8988T (cell line): Measurements from ENCODE around the gene SLC6A17.

Experiments used
- DNase-seq: peaks from one replicate; pipeline ENCODE4 v3.0.0; 2011

The SLC6A17 gene

GRCh38 chr1:110223581-110223980 is 73.3 kb downstream of the SLC6A17 start:
- no peak for DNase-seq

DNA sequence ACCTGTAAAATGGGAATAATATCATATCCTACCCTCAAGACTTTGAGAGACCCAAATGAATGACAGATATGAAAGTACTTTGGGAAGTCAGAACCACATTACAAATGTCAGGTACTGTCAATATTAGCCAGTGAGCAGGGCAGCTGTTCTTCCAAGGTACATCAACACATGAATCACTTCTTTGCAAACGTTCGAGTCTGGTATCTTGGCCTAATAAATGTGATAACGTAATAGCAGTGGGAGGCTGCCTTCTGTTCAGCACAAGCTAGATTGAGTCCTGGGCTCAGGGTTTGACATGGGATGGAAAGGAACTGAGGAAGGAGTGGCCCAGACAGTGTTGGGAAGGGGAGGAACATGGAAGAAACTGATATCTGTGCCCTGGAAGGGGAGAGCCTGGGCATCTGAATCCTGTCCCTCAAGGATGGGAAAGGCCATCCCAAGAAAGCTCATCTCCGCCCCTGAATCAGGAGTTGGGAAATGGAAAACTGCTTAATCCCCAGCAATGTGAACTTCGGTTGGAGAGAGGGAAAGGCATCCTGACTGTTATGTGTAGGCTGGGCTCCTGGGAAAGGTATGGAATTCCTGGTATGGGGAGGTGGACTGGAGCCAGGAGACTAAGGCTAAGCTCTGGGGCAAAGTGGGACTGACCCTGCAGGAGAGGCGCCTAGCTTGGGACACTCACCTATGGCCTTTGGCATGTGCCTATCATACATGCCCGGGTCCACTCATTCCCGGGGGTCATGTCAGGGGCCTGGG is 74.1 kb downstream of the SLC6A17 start:
- DNase-seq, result no peak

- DNase-seq, result no peak
Observed at GRCh38 chr1:110225212-110225611, 74.9 kb downstream of the SLC6A17 start.

- DNase-seq, result no peak
Observed at GRCh38 chr1:110225756-110226404, 75.6 kb downstream of the SLC6A17 start.

DNA sequence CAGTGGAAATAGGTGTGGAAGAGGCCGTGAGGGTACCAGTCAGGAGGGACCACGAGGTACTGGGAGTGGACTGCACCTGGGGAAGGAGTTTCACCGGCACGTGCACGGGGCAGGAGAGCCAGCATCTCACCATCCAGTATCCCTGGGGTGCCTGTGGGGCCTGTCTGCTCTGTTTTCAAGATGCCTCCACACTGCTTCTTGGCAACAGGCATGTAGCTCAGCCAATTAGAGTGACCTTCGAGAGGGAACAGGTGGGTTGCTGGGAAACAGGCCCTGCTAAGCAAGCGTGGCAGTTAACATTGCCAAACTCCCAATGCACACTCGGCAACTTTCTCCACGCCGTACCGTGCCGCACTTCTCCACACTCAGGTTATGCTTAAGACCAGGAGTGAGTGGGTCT is 77.5 kb downstream of the SLC6A17 start:
- DNase-seq, result no peak

- DNase-seq, result no peak
Observed at GRCh38 chr1:110228381-110228780, 78.1 kb downstream of the SLC6A17 start.

- DNase-seq, result no peak
Observed at GRCh38 chr1:110228869-110229268, 78.6 kb downstream of the SLC6A17 start.

DNA sequence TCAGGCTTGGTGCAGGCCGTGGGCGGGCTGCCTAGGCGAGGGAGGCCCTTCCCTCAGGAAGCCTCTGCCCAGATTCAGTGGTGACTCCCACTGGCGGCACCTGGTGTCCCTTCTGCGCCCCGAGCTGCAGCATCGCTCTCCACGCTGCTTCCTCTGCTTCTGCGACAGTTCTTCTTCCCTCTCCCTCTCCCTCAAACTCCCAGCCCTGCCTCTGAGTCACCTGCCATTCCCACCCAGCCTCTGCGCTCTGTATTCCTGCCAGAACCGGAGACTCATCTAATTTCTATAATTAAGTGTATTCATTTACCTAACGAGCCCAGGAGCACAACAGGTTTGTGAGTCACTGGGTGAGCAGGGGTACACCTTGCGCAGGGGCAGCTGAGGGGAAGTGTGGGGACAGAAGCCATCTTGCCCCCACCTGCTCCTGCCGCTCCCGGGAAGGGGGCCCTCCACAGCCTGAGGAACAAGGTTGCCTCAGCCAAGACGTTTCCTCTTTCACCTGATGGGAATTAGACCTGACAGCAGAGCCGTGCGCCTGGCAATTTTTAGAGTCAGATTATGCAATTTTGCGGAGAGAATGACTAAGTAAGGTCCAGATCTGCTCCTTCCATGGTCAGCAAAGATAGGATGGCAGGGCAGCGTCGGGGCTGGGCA is 79.2 kb downstream of the SLC6A17 start:
- DNase-seq, result no peak

GRCh38 chr1:110230381-110231199 is 80.3 kb downstream of the SLC6A17 start:
- DNase-seq, result no peak

DNA sequence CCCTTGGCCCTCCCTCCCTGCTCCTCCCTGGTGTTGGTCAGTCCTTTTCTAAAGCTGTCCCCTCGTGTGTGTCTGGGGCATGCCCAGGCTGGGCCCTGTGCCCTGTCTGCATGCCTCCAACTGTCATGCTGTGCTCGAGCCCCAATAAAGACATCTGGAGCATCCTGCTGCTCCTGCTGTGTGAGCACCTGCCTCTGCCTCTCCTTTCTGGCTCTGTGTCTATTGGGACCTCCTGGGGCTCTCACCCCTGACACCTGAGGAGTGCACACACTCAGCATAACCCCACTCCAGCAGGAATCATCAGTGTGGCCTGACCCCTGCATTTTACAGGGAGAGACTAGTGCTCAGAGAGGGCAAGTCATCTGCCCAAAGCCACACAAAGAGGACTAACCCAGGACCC is 83.6 kb downstream of the SLC6A17 start:
- no peak for DNase-seq

DNA sequence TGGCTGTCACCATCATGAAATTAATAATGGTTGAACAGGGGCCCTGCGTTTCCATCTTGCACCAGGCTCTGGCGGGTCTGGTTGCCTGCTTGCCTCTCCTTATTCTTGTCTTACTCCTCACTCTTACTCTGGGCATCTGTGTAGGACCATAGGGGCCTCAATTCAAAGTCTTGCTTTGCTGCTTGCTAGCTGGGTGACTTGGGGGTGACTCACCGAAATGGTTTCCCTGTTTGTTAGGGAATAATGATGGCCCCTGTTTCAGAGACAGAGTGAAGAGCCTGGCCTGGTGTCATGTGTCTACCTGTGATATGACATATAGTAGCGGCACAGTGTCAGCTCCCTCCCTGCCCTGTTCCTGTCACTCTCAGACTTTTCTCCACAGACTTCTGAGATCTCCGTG is 84.4 kb downstream of the SLC6A17 start:
- DNase-seq, result no peak

DNA sequence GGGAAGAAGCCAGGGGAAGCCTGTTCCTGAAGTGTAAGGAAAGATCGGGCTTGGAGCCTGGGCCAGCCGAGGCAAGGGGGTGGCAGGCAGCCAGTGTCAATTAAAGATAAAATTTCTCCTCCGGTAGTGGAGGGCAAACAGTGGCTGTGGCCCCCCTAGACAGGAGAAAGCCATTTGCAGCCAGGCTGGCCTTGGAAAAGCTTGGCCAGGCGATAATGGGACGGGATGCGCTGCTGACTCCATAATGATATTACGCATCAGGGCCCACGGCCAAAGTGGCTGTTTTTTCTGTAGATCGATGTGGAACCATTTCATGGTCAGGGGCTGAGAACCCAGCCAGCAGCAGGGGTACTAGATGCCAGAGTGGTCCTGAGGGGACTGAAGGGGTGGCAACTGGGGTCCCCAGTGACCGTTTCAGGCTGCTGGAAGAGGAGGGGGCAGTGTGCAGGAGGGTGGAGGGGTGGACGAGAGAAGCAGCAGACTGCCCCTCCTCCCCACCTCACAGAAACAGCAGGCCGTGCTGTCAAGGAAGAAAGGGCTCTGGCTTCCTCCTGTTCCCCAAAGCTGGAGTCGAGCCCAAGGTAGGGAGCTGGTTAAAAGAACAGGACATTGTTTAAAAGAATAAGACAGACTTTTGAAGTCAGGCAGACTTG is 85.0 kb downstream of the SLC6A17 start:
- no peak for DNase-seq

DNA sequence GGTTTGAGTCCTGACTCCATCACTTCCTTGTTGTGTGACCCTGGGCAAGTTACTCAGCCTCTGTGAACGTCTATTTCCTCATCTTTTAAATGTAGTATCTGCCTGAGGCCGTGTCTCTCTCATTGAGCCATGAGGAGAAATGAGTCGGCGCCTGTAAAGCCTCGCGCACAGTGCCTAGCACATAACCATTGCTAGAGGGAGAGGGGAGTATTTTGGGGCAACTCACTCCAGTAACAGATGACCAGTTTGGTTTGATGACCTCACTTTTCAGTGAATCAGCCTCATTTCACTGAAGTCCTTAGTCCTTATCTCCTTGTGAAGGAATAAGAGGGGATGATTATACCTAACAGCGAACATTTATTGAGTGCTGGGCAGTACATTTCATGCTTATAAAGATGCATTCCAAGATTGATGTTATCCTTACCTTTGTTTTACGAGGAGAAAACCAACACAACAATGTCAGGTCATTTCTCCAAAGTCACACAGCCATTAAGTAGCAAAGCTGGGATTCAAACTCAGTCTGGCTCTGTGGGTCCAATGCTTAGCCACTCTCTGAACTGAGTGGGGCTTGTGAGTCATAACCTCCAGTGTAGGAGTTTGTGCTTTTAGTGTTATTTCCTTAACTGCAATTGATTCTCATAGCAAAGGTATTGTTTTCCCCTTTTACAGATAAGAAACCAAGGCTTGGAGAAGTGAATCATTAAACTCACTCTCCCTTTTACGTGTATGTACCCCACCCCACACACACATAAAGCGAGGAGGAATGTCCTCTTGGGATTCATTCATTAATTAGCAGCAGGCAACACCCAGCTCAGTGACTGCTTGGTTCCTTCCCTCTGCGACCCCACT is 85.8 kb downstream of the SLC6A17 start:
- no peak for DNase-seq

- no peak for DNase-seq
Observed at GRCh38 chr1:110237386-110238152, 87.3 kb downstream of the SLC6A17 start.

GRCh38 chr1:110239441-110240430 is 89.4 kb downstream of the SLC6A17 start:
- DNase-seq, result no peak

DNA sequence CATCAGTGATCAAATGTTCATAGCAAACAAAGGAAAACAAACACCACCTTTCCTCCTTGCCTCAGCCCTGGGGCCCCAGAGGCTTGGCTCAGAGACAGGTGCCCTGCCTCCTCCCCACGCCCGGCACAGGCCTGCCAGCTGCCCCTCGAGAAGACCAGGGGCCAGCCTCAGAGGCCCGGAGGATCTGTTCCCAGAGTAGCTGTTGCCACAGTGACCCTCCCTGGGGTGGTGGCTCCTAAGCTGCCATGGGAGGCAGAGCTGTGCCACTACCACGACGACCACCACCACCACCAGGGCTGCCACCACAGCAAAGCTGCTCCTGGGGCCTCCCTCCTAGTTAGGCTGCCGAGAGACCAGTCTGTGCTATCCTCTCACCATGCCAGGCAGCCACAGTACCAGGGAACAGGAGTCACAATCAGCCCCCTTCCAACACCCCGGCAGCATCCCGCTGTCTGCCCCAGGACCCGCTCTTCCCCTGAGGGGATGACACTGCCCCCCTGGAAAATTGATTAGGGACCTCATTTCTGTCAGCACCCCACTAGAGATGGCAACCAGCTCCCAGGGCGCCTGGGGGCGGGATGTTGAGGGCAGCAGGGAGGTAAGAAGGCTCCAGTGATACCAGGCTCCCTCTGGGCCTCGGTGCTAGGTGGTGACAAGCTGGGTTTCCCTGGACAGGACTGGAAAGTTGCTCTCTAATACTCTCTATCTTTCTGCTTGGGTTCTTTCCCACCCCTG is 90.3 kb downstream of the SLC6A17 start:
- DNase-seq, result no peak

DNA sequence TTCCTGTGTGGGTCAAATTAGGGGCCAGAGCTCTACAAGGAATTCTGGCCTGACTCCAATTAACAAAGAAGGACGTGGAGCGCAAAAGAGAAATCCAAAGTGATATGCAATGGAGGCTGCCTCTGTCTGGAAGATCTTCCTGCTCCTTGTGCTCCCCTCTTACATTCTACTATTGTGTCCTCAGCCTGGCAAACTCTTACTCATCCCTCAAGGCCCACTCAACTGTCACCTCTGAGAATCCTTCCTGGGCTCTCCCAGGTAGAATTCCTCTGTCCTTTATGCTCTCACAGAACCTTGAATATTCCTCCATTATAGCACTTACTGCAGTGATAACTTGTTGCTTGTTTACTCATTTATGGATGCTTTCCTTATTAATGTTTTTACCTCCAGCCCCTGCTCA is 91.2 kb downstream of the SLC6A17 start:
- no peak for DNase-seq

- DNase-seq, result no peak
Observed at GRCh38 chr1:110242062-110242461, 91.8 kb downstream of the SLC6A17 start.

DNA sequence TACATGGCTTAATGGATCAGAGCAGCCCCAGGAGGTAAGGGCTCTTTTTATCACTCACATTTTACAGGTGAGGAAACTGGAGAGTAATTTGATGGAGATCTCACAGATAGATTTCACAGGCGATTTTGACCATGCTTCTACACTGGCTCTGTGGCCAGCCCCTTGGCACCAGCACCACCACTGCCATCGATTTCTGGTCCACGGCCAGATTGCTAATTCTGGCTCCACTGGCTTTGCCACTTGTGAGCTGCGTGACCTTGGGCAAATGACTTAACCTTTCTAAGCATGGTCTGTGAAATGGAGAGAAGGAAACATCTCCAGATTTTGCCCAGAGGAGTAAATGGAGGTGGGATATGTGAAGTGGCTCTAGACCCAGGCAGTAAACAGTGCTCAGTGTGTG is 92.4 kb downstream of the SLC6A17 start:
- no peak for DNase-seq
